SK-N-SH (cell line): ENCODE data around the gene CAGE1. TPM values are rescaled to one million over a fixed set of nuclear protein-coding genes. Genes with fewer than 3 reads are reported as not detected.

Source experiments
- CTCF ChIA-PET: fragments of 300-600, 350-600 bp; formaldehyde crosslinking; extraction: SDS; loops from one replicate; lab custom pipeline; 2021; lab: Yijun Ruan, JAX
- POLR2A ChIA-PET: fragments of 350-600 bp; sonication (Branson Sonifier 250); formaldehyde crosslinking; extraction: SDS; loops from one replicate; lab custom pipeline; 2020; ENCODE audit warnings: antibody characterized with exemption, inconsistent platforms; lab: Yijun Ruan, JAX
- DNase-seq: peaks from one replicate; pipeline ENCODE4 v3.0.0; 2012
- H2AFZ ChIP-seq: fragments of 200-600 bp; sonication (generic); 2 replicates; pipeline ENCODE4 v1.8.1; 2016; ENCODE audit warnings: antibody characterized with exemption, mild to moderate bottlenecking, low read depth
- H3F3A ChIP-seq: fragments of 200-600 bp; sonication (generic); replicated peaks from 2 replicates; pipeline ENCODE3; 2016; ENCODE audit warnings: antibody characterized with exemption, mild to moderate bottlenecking; ENCODE audit not compliant: insufficient read depth
- H3K27ac ChIP-seq, 2 experiments: fragments of 200-500 bp in 1 of 2; fragments of 200-600 bp in 1 of 2; sonication (Bioruptor generic) in 1 of 2; sonication (generic), shearing (Covaris generic) in 1 of 2; 2 replicates each; pipeline versions ENCODE4 v1.5.1 to v1.6.1; 2014 to 2016; ENCODE audit warnings: low read depth in 2 of 2, inconsistent platforms in 1 of 2, low read length in 1 of 2, mild to moderate bottlenecking in 1 of 2, mixed read lengths in 1 of 2
- H3K27me3 ChIP-seq: fragments of 200-600 bp; sonication (generic), shearing (Covaris generic); 2 replicates; pipeline ENCODE4 v1.6.1; 2016; ENCODE audit warnings: mixed run types; ENCODE audit not compliant: insufficient read depth
- H3K36me3 ChIP-seq, 2 experiments: fragments of 200-500 bp in 1 of 2; fragments of 200-600 bp in 1 of 2; sonication (Bioruptor generic) in 1 of 2; sonication (generic) in 1 of 2; replicated peaks in 1 of 2; 2 replicates each; pipeline versions ENCODE3 to v1.5.1; 2014 to 2016; ENCODE audit warnings: low read length in 1 of 2, mild to moderate bottlenecking in 1 of 2; ENCODE audit not compliant: insufficient read depth in 2 of 2, control insufficient read depth in 1 of 2
- H3K4me1 ChIP-seq, 2 experiments: fragments of 200-500 bp in 1 of 2; fragments of 200-600 bp in 1 of 2; sonication (Bioruptor generic) in 1 of 2; sonication (generic), shearing (Covaris generic) in 1 of 2; 2 replicates each; pipeline versions ENCODE4 v1.5.1 to v1.6.1; 2014 to 2016; ENCODE audit warnings: low read depth in 1 of 2, low read length in 1 of 2, mixed run types in 1 of 2; ENCODE audit not compliant: insufficient read depth in 2 of 2, control insufficient read depth in 1 of 2
- H3K4me2 ChIP-seq: fragments of 200-600 bp; sonication (generic), shearing (Covaris generic); 2 replicates; pipeline ENCODE4 v1.6.1; 2017; ENCODE audit warnings: mixed run types
- H3K4me3 ChIP-seq, 2 experiments: fragments of 200-500 bp in 1 of 2; fragments of 200-600 bp in 1 of 2; sonication (Bioruptor generic) in 1 of 2; sonication (generic), shearing (Covaris generic) in 1 of 2; 2 replicates each; pipeline versions ENCODE4 v1.5.1 to v1.8.1; 2014 to 2016; ENCODE audit warnings: low read depth in 2 of 2, inconsistent platforms in 1 of 2, low read length in 1 of 2, mild to moderate bottlenecking in 1 of 2, mixed read lengths in 1 of 2, moderate library complexity in 1 of 2
- H3K79me2 ChIP-seq: fragments of 200-600 bp; sonication (generic); 2 replicates; pipeline ENCODE4 v1.8.1; 2017; ENCODE audit warnings: mild to moderate bottlenecking; ENCODE audit not compliant: insufficient read depth
- H3K9ac ChIP-seq: fragments of 200-600 bp; sonication (generic); 2 replicates; pipeline ENCODE4 v1.6.1; 2017; ENCODE audit warnings: mixed run types
- H3K9me2 ChIP-seq: fragments of 200-600 bp; sonication (generic); 2 replicates; pipeline ENCODE4 v1.6.1; 2017; ENCODE audit warnings: mixed run types
- H3K9me3 ChIP-seq: fragments of 200-600 bp; sonication (generic); 2 replicates; pipeline ENCODE4 v1.6.1; 2017; ENCODE audit warnings: mixed run types, mild to moderate bottlenecking, moderate library complexity
- H4K20me1 ChIP-seq: fragments of 200-600 bp; sonication (generic); 2 replicates; pipeline ENCODE4 v1.6.1; 2017; ENCODE audit warnings: mild to moderate bottlenecking, mixed run types; ENCODE audit not compliant: insufficient read depth
- CHD2 ChIP-seq: fragments of 150-350 bp; IDR thresholded peaks from 2 replicates; pipeline ENCODE4 v1.6.1; 2018; ENCODE audit warnings: low read length; ENCODE audit not compliant: partially characterized antibody
- CTCF ChIP-seq: fragments of 200-600 bp; sonication (generic); IDR thresholded peaks from 2 replicates; pipeline ENCODE4 v1.6.1; 2017; ENCODE audit warnings: antibody characterized with exemption, mild to moderate bottlenecking, moderate library complexity
- ELF1 ChIP-seq: IDR thresholded peaks from 2 replicates; pipeline ENCODE4 v1.4.0; 2012
- EP300 ChIP-seq, 2 experiments: IDR thresholded peaks; 2 replicates each; pipeline versions ENCODE4 v1.4.0 to v1.6.1; 2012; ENCODE audit warnings: borderline replicate concordance in 1 of 2, low read depth in 1 of 2, low read length in 1 of 2
- GABPA ChIP-seq: IDR thresholded peaks from 2 replicates; pipeline ENCODE4 v1.4.0; 2012; ENCODE audit warnings: low read depth, mild to moderate bottlenecking
- IRF3 ChIP-seq: fragments of 150-350 bp; IDR thresholded peaks from 2 replicates; pipeline ENCODE4 v1.6.1; 2016; ENCODE audit warnings: mild to moderate bottlenecking, low read depth, low read length
- MXI1 ChIP-seq: IDR thresholded peaks from 2 replicates; pipeline ENCODE4 v1.6.1; 2012; ENCODE audit warnings: mild to moderate bottlenecking, low read depth, low read length, improper control_type of control experiment
- NRF1 ChIP-seq: IDR thresholded peaks from 2 replicates; pipeline ENCODE4 v1.6.1; 2012; ENCODE audit warnings: low read depth, mild to moderate bottlenecking, low read length
- PBX3 ChIP-seq: IDR thresholded peaks from 2 replicates; pipeline ENCODE4; 2012
- REST ChIP-seq: IDR thresholded peaks from 2 replicates; pipeline ENCODE4 v1.6.1; 2012; ENCODE audit warnings: mild to moderate bottlenecking, low read depth, low read length, moderate library complexity
- SIN3A ChIP-seq: IDR thresholded peaks from 2 replicates; pipeline ENCODE4 v1.6.1; 2012; ENCODE audit warnings: low read depth, mild to moderate bottlenecking, low read length, moderate library complexity, borderline replicate concordance
- SMC3 ChIP-seq: IDR thresholded peaks from 2 replicates; pipeline ENCODE4 v1.6.1; 2012; ENCODE audit warnings: low read depth, low read length, improper control_type of control experiment
- TAF1 ChIP-seq: IDR thresholded peaks from 2 replicates; pipeline ENCODE4 v1.6.1; 2012; ENCODE audit warnings: low read depth, mild to moderate bottlenecking, low read length, moderate library complexity, borderline replicate concordance
- TCF12 ChIP-seq: IDR thresholded peaks from 2 replicates; pipeline ENCODE4 v1.4.0; 2012
- TEAD4 ChIP-seq: IDR thresholded peaks from 2 replicates; pipeline ENCODE4 v1.4.0; 2012; ENCODE audit warnings: mild to moderate bottlenecking, borderline replicate concordance; ENCODE audit not compliant: insufficient read depth
- USF1 ChIP-seq: IDR thresholded peaks from 2 replicates; pipeline ENCODE4 v1.4.0; 2012; ENCODE audit warnings: low read depth, borderline replicate concordance
- USF2 ChIP-seq: fragments of 150-350 bp; IDR thresholded peaks from 2 replicates; pipeline ENCODE4 v1.6.1; 2017; ENCODE audit warnings: antibody characterized with exemption, low read length, low read depth, borderline replicate concordance
- ZBTB33 ChIP-seq: IDR thresholded peaks from 2 replicates; pipeline ENCODE4 v1.4.0; 2012; ENCODE audit warnings: low read depth, borderline replicate concordance
- WGBS: methylation state at CpG from one replicate; pipeline ENCODE4 v1.1.6; 2017; ENCODE audit warnings: low lambda C conversion rate; 5-methylcytosine and 5-hydroxymethylcytosine counted together
- polyA plus RNA-seq, 3 experiments: library from polyadenylated mRNA; depleted of rRNA; stranded (reverse); fragments of >200 nt; gene quantifications; 2 replicates each; pipeline ENCODE4 v1.2.3, GENCODE V29; 2012

Gene CAGE1
- polyA plus RNA-seq, 1 of the 3 experiments (the other 2 are of a cell fraction), result not detected

- no peaks in the 10 kb centered on the region for H4K20me1 ChIP-seq
- no peak for DNase-seq
- H3K27ac ChIP-seq, result no peak overlapping the region
- CTCF ChIA-PET, result no interaction called here
- H3K4me2 ChIP-seq, result no peak overlapping the region
- H3K4me1 ChIP-seq, result no peaks in the 10 kb centered on the region
- no peaks in the 10 kb centered on the region for H3K36me3 ChIP-seq
- no peaks in the 10 kb centered on the region for H3K79me2 ChIP-seq
- POLR2A ChIA-PET, result no interaction called here
- H3F3A ChIP-seq, result no peaks in the 10 kb centered on the region
- no peaks in the 10 kb centered on the region for H3K27me3 ChIP-seq
- no peak overlapping the region for H3K4me3 ChIP-seq
- TF ChIP-seq REST, result no peak
- TF ChIP-seq USF1, result no peak
- TF ChIP-seq TAF1, result no peak
- TF ChIP-seq IRF3, result no peak
- no peak for TF ChIP-seq USF2
- no peak for TF ChIP-seq SIN3A
- no peak for TF ChIP-seq TCF12
- no peak for TF ChIP-seq GABPA
- no peak for TF ChIP-seq ZBTB33
- TF ChIP-seq EP300 (IDR thresholded peaks at IDR 0.05; ENCODE audit: borderline replicate concordance in 1 of 2, low read depth in 1 of 2, low read length in 1 of 2), result no peak
- TF ChIP-seq MXI1, result no peak
- no peak for TF ChIP-seq NRF1
- TF ChIP-seq CTCF, result no peak
- no peak for TF ChIP-seq TEAD4
- no peak for TF ChIP-seq ELF1
- TF ChIP-seq CHD2, result no peak
- no peak for TF ChIP-seq SMC3
- TF ChIP-seq PBX3, result no peak
- H3K9ac ChIP-seq, result no peak overlapping the region
- H3K9me3 ChIP-seq, result no peaks in the 10 kb centered on the region
- H2AFZ ChIP-seq, result no peak overlapping the region
- 100% methylated on average over 1 of the region's 1 CpG for WGBS
- H3K9me2 ChIP-seq, result no peaks in the 10 kb centered on the region
Observed at GRCh38 chr6:7381092-7381491, 8.4 kb downstream of the CAGE1 start.
